ENCODE measurements around the gene MTAP. TPM values are rescaled to one million over a fixed set of nuclear protein-coding genes. Genes with fewer than 3 reads are reported as not detected.

Gene MTAP
- total RNA-seq, 1 experiment from 2014 or later = 139 TPM

DNA sequence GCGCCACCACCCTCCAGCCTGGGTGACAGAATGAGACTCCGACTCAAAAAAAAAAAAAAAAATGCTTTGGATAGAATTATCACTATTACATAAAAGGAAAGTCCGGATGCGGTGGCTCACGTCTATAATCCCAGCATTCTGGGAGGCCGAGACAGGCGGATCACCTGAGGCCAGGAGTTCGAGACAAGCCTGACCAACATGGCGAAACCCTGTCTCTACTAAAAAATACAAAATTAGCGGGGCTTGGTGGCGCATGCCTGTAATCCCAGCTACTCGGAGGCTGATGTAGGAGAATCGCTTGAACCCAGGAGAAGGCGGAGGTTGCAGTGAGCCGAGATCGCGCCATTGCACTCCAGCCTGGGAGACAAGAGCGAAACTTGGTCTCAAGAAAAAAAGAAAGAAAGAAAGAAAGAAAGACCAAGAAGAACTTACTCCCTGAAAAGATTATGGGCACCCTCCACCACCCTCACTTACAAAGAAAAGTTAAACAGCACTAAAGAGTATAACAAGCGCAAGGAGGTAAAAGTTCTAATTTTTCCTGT is 174.0 kb downstream of the MTAP start:
- no peak overlapping the region for H3K4me3 Mint-ChIP-seq (ENCODE audit: low read depth, unreplicated experiment)
- BruUV-seq (replicated peaks) = no TSS peak
- no peak overlapping the region for H3K27ac Mint-ChIP-seq (ENCODE audit: unreplicated experiment)
- H3K9me3 Mint-ChIP-seq (ENCODE audit: low read depth, unreplicated experiment) = no peaks in the 10 kb centered on the region
- CTCF ChIA-PET = interaction anchor here (1.0 kb wide), 1 partner anchor 18 kb away, joined by 4 read pairs; the partner anchor contains the start of genes CDKN2A and CDKN2B-AS1
- no peak for DNase-seq
- TF ChIP-seq, protein P1, sequence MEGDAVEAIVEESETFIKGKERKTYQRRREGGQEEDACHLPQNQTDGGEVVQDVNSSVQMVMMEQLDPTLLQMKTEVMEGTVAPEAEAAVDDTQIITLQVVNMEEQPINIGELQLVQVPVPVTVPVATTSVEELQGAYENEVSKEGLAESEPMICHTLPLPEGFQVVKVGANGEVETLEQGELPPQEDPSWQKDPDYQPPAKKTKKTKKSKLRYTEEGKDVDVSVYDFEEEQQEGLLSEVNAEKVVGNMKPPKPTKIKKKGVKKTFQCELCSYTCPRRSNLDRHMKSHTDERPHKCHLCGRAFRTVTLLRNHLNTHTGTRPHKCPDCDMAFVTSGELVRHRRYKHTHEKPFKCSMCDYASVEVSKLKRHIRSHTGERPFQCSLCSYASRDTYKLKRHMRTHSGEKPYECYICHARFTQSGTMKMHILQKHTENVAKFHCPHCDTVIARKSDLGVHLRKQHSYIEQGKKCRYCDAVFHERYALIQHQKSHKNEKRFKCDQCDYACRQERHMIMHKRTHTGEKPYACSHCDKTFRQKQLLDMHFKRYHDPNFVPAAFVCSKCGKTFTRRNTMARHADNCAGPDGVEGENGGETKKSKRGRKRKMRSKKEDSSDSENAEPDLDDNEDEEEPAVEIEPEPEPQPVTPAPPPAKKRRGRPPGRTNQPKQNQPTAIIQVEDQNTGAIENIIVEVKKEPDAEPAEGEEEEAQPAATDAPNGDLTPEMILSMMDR (IDR thresholded peaks at IDR 0.05; ENCODE audit: unreplicated experiment) = no peak
- H3K36me3 Mint-ChIP-seq (ENCODE audit: insufficient read depth, unreplicated experiment) = peaks cover 63% of the 10 kb centered on the region
- no peaks in the 10 kb centered on the region for H3K27me3 Mint-ChIP-seq (ENCODE audit: unreplicated experiment)
- intact Hi-C loops (cut with micrococcal nuclease; ENCODE audit: unreplicated experiment) = no loop called here
- H3K4me1 Mint-ChIP-seq (ENCODE audit: low read depth, unreplicated experiment) = peaks cover 27% of the 10 kb centered on the region

DNA sequence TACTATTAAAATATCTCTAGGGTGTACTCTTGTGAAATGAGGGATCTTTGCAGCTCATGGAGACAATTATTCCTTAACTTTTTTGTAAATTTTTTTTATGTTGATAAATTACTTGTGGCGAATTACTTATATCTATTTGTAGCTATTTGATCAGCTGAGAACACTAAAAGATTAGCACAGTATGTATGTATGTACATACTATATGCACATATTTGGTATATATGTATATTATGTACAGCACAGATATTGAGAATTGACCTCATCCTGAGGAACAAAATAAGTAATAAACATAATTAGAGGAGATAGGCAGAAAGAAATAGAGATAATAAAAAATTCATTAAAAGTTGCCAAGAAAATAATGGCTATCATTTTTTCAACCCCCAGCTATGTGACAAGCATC is 180.0 kb downstream of the MTAP start:
- Mint-ChIP-seq H3K36me3 (ENCODE audit: insufficient read depth, unreplicated experiment) (peaks cover 32% of the 10 kb centered on the region), H3K27me3 (ENCODE audit: unreplicated experiment) (no peaks in the 10 kb centered on the region), H3K9me3 (ENCODE audit: low read depth, unreplicated experiment) (no peaks in the 10 kb centered on the region), H3K4me3 (ENCODE audit: low read depth, unreplicated experiment) (no peak overlapping the region), H3K27ac (ENCODE audit: unreplicated experiment) (no peak overlapping the region), H3K4me1 (ENCODE audit: low read depth, unreplicated experiment) (peaks cover 35% of the 10 kb centered on the region)
- CTCF ChIA-PET = interaction anchor here (0.7 kb wide), 1 partner anchor 828 kb away, joined by 3 read pairs; no protein-coding TSS in a partner anchor
- no TSS peak for BruUV-seq (replicated peaks)
- TF ChIP-seq, protein P1 (IDR thresholded peaks at IDR 0.05; ENCODE audit: unreplicated experiment) = no peak
- no peak for DNase-seq
- intact Hi-C loops (cut with micrococcal nuclease; ENCODE audit: unreplicated experiment) = no loop called here

DNA sequence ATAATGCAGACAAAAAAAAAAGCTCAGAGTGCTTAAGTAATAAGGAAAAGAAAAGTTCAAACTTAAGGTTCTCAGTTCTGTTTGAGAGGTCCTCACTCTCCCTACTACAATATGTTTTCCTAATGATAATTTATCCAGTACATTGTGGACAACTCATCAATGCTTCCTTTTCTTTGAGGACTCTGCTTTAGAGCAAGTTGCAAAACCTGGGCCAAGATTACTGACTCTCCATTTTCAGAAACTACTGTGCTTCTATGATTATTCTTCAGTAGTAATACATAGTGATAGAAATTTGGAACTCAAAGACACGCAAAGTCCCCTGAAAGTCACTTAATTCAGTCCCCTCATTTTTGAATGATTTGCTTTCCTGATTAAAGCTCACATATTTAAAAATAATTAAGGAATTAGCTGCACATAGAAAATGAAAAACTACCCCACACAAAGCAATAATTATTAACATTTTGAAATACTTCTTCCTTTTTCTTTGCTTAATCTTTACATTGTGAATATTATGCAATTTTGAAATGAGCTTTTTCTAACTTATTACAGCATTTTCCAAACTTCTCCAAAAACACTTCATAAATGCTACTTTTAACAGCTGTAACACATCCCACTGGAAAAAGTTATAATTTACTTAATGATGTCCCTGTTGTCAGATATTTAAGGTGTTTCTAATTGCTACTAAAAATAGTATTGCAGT is 180.6 kb downstream of the MTAP start:
- H3K4me3 Mint-ChIP-seq (ENCODE audit: low read depth, unreplicated experiment) = no peak overlapping the region
- peaks cover 35% of the 10 kb centered on the region for H3K4me1 Mint-ChIP-seq (ENCODE audit: low read depth, unreplicated experiment)
- intact Hi-C loops (cut with micrococcal nuclease; ENCODE audit: unreplicated experiment) = no loop called here
- H3K36me3 Mint-ChIP-seq (ENCODE audit: insufficient read depth, unreplicated experiment) = peaks cover 36% of the 10 kb centered on the region
- no peaks in the 10 kb centered on the region for H3K27me3 Mint-ChIP-seq (ENCODE audit: unreplicated experiment)
- DNase-seq = no peak
- H3K9me3 Mint-ChIP-seq (ENCODE audit: low read depth, unreplicated experiment) = no peaks in the 10 kb centered on the region
- CTCF ChIA-PET = interaction anchor here (0.6 to 1.1 kb wide), 2 partner anchors 51 to 126 kb away, joined by 3 read pairs; no protein-coding TSS in a partner anchor
- peak overlapping the region; percentile 23 for H3K27ac Mint-ChIP-seq (ENCODE audit: unreplicated experiment)
- TF ChIP-seq, protein P1 (IDR thresholded peaks at IDR 0.05; ENCODE audit: unreplicated experiment) = no peak
- no TSS peak for BruUV-seq (replicated peaks)

DNA sequence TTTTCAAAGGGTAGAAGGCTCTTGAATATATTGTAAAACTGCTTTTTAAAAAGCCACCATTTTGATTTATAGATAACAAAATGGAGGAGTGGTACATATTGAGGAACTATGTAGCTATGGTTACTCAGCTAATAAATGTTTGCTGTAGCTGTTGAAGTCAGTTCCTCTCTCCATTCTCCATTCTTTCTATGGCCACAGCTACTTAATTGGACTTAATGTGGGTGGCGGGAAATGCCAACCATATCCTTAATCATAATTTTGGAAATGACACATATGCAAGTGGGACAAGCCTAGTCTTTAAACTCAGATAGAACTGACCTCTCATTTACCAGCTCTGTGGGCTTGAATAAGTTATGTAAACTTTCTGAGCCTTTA is 181.1 kb downstream of the MTAP start:
- Mint-ChIP-seq H3K27ac (ENCODE audit: unreplicated experiment) (peak overlapping the region; percentile 23), H3K9me3 (ENCODE audit: low read depth, unreplicated experiment) (no peaks in the 10 kb centered on the region), H3K4me1 (ENCODE audit: low read depth, unreplicated experiment) (peaks cover 30% of the 10 kb centered on the region), H3K27me3 (ENCODE audit: unreplicated experiment) (no peaks in the 10 kb centered on the region), H3K4me3 (ENCODE audit: low read depth, unreplicated experiment) (no peak overlapping the region), H3K36me3 (ENCODE audit: insufficient read depth, unreplicated experiment) (peaks cover 38% of the 10 kb centered on the region)
- TF ChIP-seq, protein P1 (IDR thresholded peaks at IDR 0.05; ENCODE audit: unreplicated experiment) = no peak
- BruUV-seq (replicated peaks) = no TSS peak
- intact Hi-C loops (cut with micrococcal nuclease; ENCODE audit: unreplicated experiment) = no loop called here
- no peak for DNase-seq
- CTCF ChIA-PET = interaction anchor here (0.6 to 1.1 kb wide), 2 partner anchors 11 to 52 kb away, joined by 3 read pairs; partner anchors contain the start of gene CDKN2B-AS1
